HuH-7.5 (cell line): Measurements from ENCODE around the gene ZNF80.

Experiments used
- DNase-seq: peaks from one replicate; pipeline ENCODE4 v3.0.0; 2011; ENCODE audit warnings: low spot score

ZNF80 gene

DNA sequence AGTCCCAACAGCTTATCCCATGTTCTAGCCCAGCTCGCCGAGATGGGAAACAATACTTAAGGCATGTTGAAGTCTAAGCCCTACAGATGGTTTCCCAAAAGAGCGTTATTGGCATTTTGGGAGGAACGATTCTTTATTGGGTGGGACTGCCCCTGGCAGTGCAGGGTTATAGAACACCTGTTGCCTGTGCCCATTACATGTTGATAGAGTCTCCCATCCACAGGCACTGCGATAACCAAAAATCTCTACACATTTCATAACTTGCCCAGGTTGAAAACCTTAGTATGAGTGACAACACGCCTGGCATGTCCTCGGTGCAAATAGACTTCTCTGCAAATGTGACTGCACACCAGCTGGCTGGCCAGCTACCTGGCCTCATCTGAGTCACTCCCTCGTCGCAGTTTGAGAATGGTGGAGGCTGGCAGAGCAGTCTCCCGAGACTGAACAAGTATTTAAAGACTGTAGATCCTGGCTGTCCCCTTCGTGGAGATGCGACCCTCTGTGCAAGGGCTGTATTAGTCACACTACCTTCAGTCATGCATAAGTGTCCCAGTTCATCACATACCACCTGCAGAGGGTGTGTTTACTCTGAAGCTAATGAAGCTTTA, 18.7 kb downstream of the ZNF80 start:
- no peak for DNase-seq

DNA sequence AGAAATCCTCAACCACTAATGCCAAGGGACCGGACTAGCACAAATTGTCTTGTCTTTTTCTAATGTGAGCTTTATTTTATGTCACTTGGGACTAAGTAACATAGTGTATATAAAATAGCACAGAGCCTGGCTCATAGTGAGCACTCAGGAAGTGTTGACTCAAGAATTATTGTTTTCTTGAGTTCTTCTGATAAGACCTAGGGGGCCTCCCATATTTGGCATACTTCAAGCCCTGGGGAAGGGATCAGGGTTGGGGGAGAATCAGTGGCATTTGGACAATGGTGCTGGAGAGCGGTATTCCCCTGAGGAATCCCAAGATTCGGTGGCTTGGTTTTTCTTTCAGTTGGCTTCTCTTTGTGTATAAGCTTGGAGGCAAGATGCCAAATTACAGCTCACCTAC, 19.4 kb downstream of the ZNF80 start:
- no peak for DNase-seq

DNA sequence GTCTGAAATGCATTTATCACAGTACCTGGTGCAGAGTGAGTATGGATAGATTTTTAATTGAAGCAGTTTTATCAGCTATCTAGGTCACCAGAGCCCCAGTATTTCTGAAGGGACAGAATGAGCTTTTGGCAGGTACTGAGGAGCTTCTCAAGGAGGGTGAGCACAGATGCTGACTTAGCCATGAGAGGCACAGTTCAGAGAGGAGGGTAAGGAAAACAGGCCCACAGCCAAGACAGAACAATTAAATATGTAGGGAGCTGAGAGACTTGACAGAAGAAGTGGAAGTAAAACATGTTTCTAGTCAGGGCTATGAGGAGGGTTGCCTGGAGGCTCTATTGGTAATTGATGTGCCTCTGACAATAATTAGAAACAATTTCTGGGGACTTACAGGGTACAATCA, 20.1 kb downstream of the ZNF80 start:
- no peak for DNase-seq

DNA sequence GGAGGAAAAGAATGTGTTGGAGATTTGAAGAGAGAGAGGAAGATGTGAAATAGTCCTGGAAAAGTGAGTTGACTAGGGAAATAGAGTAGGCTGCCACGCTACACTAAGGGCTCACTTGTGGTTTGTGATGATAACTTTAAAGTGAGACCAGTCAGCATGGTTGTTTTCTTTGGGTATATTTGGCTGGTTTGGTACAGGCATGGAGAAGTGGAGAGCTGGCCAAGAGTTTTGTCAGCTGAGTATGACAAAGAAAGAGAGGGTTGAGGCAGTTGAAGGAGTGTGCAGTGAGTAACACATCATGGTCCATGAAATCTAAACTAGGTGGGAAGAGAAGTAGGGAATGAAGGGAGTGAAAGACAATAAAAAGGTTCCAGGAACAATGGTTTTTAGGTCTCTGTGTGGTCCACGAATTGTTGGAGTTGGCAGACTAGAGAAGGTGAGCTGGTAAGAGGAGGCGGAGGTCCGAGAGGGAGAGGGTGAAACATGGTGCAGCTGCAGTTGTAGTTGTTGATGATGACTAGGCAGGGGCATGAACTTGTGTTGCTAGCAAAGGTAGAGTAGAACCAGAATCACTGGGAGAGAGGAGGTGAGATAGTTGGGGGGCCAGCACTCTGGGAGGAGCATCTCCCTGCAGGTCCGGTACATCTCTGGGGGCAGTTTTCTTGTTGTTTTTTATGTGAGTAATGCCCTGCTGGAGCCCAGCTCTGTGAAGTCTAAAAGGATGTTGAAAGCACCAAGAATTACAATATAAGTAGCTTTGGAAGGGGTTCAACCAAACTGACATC, 21.0 kb downstream of the ZNF80 start:
- no peak for DNase-seq

DNA sequence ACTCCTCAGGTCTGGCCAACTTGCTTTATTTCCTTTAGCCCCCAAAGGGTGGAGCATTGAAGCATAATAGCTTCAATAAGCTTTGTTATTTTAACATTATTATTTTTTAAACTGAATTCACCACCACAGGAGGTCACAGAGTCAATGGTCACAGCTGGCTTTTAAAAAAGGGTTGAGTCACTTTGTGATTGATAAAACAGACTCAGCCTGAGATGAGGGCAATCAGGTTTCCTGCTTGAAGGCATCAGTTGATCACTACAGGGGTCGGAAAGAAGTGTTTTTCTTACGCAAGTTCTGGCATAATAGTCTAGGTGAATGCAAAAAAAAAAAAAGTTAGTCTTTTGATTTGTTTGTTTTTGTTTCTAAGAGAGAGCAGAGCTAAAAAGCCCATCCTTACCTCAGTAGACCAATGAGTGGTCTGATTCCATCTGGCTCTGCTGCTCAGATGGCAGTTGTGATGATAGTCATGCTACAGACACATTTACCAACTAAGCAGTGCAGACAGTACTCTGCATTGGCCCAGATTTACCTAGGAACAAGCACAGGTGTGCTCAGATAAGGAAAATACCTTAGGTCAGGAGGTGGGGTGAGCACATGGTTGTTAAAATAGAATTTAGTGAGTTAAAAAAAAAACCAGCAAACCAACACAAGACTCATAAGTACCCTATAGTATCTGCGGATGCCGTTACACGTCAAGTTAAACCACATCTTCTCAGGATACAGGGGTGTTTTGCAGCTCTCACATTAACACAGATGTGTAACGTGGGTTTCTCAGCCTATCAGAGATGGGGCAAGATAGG, 22.6 kb downstream of the ZNF80 start:
- no peak for DNase-seq

DNA sequence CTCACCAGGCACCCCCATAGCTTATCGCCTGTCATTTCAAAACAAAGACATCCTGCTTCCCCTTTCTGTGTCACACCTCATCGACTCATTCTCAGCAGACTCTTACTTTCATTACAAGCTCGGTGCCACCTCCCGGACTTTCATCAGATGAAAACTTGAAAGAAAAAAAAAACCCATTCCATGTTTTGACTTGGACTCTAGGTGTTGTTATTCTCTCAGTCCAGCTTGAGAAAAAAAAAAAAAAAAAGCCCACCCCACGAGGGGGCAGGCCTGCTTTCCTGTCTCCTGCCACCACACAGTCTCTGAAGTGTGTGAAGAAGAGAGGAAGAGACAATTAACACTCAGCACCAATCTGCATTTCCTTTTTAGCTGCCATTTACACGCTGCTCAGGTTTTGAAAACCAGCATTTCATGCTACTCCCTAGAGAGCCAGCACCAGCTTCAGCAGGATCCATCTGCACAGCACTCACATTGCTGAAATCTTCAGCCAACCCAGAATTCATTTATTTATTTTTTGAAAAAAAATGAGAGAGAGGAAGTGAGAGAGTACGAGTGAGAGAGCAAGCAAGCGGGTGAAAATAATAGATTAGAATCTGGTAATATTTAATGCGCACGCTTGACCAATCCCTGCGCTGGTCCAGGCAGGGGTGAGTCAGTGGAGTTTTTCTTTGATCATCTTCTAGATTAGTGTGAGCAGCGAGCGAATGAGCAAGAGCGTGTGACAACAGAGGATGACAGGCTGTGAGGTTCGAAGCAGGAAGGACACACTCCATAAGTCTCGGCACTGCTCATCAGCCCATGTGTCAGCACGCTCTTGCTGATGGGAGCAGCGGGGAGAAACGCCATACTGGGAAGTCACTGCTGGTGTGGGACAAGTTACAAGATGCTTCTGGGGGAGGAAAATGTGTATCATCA, 23.5 kb downstream of the ZNF80 start:
- DNase-seq: no peak

DNA sequence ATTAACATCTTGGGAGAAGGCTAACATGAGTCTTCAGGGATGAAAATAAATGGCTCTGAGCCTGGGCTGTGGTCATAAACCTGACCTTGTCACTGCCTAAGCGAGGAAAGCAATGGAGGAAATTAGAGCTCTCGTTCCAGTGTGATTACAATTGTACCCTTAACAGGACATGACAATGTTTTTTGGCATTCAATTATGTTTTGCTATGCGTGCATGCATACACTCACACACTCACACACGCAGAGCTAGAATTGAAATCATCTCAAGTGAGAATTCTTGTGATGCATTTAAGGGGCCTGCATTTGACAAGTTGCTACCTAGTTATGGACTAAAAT, 24.1 kb downstream of the ZNF80 start:
- no peak for DNase-seq

DNA sequence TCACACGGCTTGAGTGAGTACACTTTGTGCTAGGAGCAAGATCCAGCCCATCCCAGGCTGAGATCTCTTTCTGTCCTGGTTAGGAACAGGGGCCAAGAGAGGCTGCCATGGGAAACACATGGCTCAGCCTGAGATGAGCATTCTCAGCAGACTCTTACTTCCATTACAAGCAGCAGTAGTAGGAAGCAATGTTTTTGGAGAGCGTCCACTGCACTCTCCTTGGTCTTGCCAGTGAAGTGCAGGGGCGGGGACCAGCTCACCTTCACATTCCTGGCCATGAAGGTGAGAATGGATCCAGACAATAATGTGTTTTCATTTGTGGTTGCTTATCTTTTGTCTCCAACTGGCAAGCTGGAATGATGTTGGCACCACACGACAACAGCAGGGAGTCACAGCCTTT, 24.7 kb downstream of the ZNF80 start:
- DNase-seq: no peak

DNA sequence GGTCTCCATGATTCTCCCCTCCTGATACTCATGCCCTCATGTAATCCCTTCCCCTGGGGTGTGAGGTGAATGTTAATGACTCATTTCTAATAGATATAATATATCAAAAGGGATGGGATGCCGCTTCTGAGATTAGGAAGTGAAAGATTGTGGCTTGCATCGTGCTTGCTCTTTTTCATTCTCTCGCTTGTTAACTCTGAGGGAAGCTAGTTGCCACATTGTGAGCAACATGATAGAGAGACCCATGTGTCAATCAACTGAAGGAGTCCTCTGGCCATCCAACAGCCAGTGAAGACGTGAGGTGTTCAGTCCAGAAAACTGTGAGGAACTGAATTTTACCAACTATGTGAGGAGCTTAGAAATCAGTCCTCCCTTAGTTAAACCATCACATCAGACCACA, 29.6 kb downstream of the ZNF80 start:
- no peak for DNase-seq

DNA sequence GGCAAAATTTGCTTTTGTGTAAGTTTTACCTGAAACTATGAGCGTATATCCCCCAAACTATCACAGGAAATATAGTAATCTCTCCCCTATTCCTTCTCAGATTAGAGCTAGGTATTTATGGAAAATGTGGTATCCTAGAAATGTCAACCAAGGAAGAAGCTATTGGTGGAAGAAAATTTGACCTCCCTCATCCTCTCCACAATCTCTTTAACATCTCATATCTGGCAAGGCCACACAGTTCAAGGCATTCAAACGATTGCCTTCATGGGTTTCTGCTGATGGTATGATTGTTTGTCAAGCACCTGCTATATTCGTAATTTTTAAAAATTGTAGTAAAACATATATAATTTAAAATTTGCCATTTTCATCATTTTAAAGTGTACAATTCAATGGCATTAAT, 31.0 kb downstream of the ZNF80 start:
- no peak for DNase-seq

DNA sequence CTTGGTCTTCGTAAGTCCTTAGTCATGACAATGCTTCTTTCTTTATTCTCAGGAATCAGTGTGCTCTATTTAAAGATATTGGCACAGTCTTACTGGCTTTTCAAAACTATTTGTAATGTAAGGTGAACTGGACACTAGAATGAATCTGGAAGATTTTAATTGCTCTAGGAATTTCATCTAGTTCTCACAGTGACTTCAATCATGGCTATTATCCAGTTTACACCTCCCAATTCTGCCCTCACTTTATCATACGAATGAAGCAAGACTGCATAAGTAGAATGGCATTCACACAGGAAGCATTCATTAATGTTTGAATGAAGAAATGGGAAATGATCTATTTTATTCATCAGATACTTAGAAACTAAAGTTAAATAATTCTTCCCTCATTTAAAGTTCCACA, 31.8 kb downstream of the ZNF80 start:
- no peak for DNase-seq

DNA sequence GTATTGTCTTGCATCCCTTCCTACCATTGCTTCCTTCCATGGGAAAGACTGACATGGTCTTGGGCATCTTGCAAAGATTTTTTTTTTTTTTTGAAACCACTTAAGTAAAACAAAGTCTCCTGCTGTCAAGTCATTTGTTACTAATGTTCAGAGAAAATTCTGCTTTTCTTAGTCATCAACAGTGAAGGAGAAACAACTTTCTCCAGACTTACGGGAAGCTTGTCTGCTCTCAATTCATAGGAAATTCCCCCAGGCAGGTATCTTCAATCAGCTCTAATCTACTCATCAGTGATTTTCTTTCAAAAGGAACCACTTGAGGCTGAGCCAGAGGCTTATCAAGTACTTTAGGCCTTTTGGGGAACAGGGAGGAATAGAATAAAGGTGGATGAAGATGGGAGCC, 42.6 kb downstream of the ZNF80 start:
- DNase-seq: no peak

DNA sequence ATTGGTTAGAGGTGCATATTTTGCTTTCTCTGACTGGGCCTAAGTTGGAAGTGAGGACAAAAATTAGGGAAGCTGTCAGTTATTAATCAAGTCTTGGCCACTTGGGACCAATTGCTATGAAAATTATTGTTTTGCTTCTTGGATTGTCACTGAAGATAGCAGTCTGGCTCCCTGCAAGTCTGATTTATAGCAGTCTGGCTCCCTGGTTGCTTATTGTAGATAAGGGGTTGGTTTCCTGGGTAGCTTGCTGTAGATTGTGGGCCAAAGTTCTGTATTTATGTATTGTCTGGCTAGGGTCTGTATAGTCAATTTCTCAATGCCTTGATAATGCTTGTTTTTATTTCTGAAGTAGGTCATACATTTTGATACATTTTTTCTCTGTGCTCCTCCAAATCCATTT, 45.2 kb downstream of the ZNF80 start:
- DNase-seq: no peak

DNA sequence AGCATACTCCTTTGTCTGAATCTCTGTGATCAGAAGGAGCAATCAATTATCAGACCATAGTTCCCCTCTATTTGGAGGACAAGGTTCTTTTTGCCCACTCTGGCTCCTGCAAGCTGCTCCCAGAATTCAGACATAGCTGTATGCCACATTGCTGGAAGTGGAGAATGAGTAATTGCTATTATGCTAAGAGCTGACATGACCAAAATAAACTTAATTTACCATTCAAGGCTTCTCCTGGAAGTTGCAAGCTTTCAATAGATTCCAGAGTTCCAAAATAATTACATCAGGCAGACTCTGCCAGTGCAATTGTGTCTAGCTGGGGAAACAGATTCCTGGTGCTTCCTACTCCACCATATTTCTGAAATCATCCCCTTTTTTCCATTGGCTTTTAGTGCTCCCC, 50.9 kb downstream of the ZNF80 start:
- DNase-seq: no peak
